ENCODE data around the gene BORA. TPM values are rescaled to one million over a fixed set of nuclear protein-coding genes. Genes with fewer than 3 reads are reported as not detected.

The BORA gene
- total and polyA plus RNA-seq, 4 donors: 0.71 to 11.3 (median 1.4) TPM

GRCh38 chr13:72788831-72789230 lies 61.1 kb downstream of the BORA start:
- Histone ChIP-seq H3K4me1 (ENCODE audit: control insufficient read depth in 4 of 4, insufficient read depth in 4 of 4, low read length in 3 of 4) (peaks cover 10 to 22% (median 15%) of the 10 kb centered on the region in 4 donors), H3K9me3 (ENCODE audit: control insufficient read depth in 4 of 4, low read length in 3 of 4) (no peaks in the 10 kb centered on the region), H3K27ac (ENCODE audit: low read depth in 1 of 2, low read length in 2 of 2) (no peak overlapping the region), H3K36me3 (ENCODE audit: control insufficient read depth in 4 of 4, insufficient read depth in 3 of 4, low read depth in 1 of 4, low read length in 3 of 4) (peaks cover 0 to 6% (median 2%) of the 10 kb centered on the region in 4 donors), H3K9ac (ENCODE audit: low read depth in 1 of 2, low read length in 2 of 2) (no peak overlapping the region), H3K27me3 (ENCODE audit: control insufficient read depth in 4 of 4, insufficient read depth in 4 of 4, low read length in 3 of 4) (no peaks in the 10 kb centered on the region), H3K4me3 (ENCODE audit: low read depth in 1 of 3, low read length in 3 of 3) (no peak overlapping the region)
- TF ChIP-seq RXRA (IDR thresholded peaks at IDR 0.05) (no peak), EGR1 (IDR thresholded peaks at IDR 0.05; ENCODE audit: low read depth in 2 of 2) (no peak), CTCF (IDR thresholded peaks at IDR 0.05; ENCODE audit: low read depth, low read length, missing input control) (no peak), HNF4G (IDR thresholded peaks at IDR 0.05) (no peak), TAF1 (conservative IDR thresholded peaks at IDR 0.05) (no peak), MAX (IDR thresholded peaks at IDR 0.05) (no peak), GABPA (IDR thresholded peaks at IDR 0.05 in 1 of 2, conservative IDR thresholded peaks at IDR 0.05 in 1 of 2) (no peak), REST (IDR thresholded peaks at IDR 0.05) (no peak), JUND (IDR thresholded peaks at IDR 0.05) (no peak), ATF3 (IDR thresholded peaks at IDR 0.05) (no peak), YY1 (IDR thresholded peaks at IDR 0.05) (no peak), FOXA2 (IDR thresholded peaks at IDR 0.05) (no peak), RAD21 (IDR thresholded peaks at IDR 0.05) (no peak), ZBTB33 (IDR thresholded peaks at IDR 0.05) (no peak), HNF4A (conservative IDR thresholded peaks at IDR 0.05) (no peak)
- no peak for DNase-seq (ENCODE audit: low spot score)
- WGBS: 83% methylated on average over 1 of the region's 1 CpG

- Histone ChIP-seq H3K27ac (ENCODE audit: low read depth in 1 of 2, low read length in 2 of 2) (no peak overlapping the region), H3K9ac (ENCODE audit: low read depth in 1 of 2, low read length in 2 of 2) (no peak overlapping the region), H3K4me1 (ENCODE audit: control insufficient read depth in 4 of 4, insufficient read depth in 4 of 4, low read length in 3 of 4) (peaks cover 7 to 20% (median 13%) of the 10 kb centered on the region in 4 donors), H3K4me3 (ENCODE audit: low read depth in 1 of 3, low read length in 3 of 3) (no peak overlapping the region), H3K27me3 (ENCODE audit: control insufficient read depth in 4 of 4, insufficient read depth in 4 of 4, low read length in 3 of 4) (no peaks in the 10 kb centered on the region), H3K36me3 (ENCODE audit: control insufficient read depth in 4 of 4, insufficient read depth in 3 of 4, low read depth in 1 of 4, low read length in 3 of 4) (peaks cover 0 to 12% (median 4%) of the 10 kb centered on the region in 4 donors), H3K9me3 (ENCODE audit: control insufficient read depth in 4 of 4, low read length in 3 of 4) (no peaks in the 10 kb centered on the region)
- no peak for DNase-seq (ENCODE audit: low spot score)
- WGBS: 46% methylated on average over 2 of the region's 2 CpGs
- TF ChIP-seq FOXA2 (IDR thresholded peaks at IDR 0.05) (peak; percentile 49), ZBTB33 (IDR thresholded peaks at IDR 0.05) (peak; percentile 14), NR2F2 (IDR thresholded peaks at IDR 0.05) (no peak), TAF1 (conservative IDR thresholded peaks at IDR 0.05) (no peak), YY1 (IDR thresholded peaks at IDR 0.05) (peak; percentile 63), HNF4A (conservative IDR thresholded peaks at IDR 0.05) (peak; percentile 86 to 91), SP1 (IDR thresholded peaks at IDR 0.05) (peak; percentile 58), JUND (IDR thresholded peaks at IDR 0.05) (no peak), ATF3 (IDR thresholded peaks at IDR 0.05) (no peak), GABPA (IDR thresholded peaks at IDR 0.05 in 1 of 2, conservative IDR thresholded peaks at IDR 0.05 in 1 of 2) (no peak), CTCF (IDR thresholded peaks at IDR 0.05; ENCODE audit: low read depth, low read length, missing input control) (no peak), RAD21 (IDR thresholded peaks at IDR 0.05) (no peak), HNF4G (IDR thresholded peaks at IDR 0.05) (peak; percentile 56)
Measured at GRCh38 chr13:72792640-72793039, 64.9 kb downstream of the BORA start.
